Activated CD4-positive, CD25-positive, alpha-beta regulatory T cell treated with anti-CD3 and anti-CD28 coated beads, Interleukin-2, amount 50 U/mL, for 16 hours (primary cell): Measurements from ENCODE around the gene NDRG4.

Experiments used
- DNase-seq: peaks from one replicate; pipeline ENCODE4 v3.0.0-alpha.2; 2020; ENCODE audit warnings: low read depth, low spot score

NDRG4 gene

GRCh38 chr16:58495521-58496331 is 4.2 kb upstream of the NDRG4 start:
- DNase-seq, result no peak

GRCh38 chr16:58497468-58497867 is 2.5 kb upstream of the NDRG4 start:
- no peak for DNase-seq

- no peak for DNase-seq
Observed at GRCh38 chr16:58497935-58498334, 2.0 kb upstream of the NDRG4 start.

GRCh38 chr16:58498341-58499091 is 1.4 kb upstream of the NDRG4 start:
- DNase-seq, result no peak

GRCh38 chr16:58499092-58499511 is 841 bp upstream of the NDRG4 start:
- DNase-seq, result no peak

- no peak for DNase-seq
Observed at GRCh38 chr16:58500430-58501241, 693 bp downstream of the NDRG4 start.

- no peak for DNase-seq
Observed at GRCh38 chr16:58501242-58502131, 1.5 kb downstream of the NDRG4 start.

- no peak for DNase-seq
Observed at GRCh38 chr16:58502217-58502921, 2.4 kb downstream of the NDRG4 start.

GRCh38 chr16:58503166-58503862 is 3.4 kb downstream of the NDRG4 start:
- DNase-seq, result no peak

GRCh38 chr16:58503863-58504688 is 4.1 kb downstream of the NDRG4 start:
- DNase-seq, result no peak

- no peak for DNase-seq
Observed at GRCh38 chr16:58506241-58507194, 6.6 kb downstream of the NDRG4 start.

GRCh38 chr16:58507195-58507962 is 7.4 kb downstream of the NDRG4 start:
- DNase-seq, result no peak

- no peak for DNase-seq
Observed at GRCh38 chr16:58507963-58508670, 8.2 kb downstream of the NDRG4 start.

- DNase-seq, result no peak
Observed at GRCh38 chr16:58508671-58509251, 8.8 kb downstream of the NDRG4 start.

GRCh38 chr16:58509256-58510096 is 9.5 kb downstream of the NDRG4 start:
- DNase-seq, result no peak
